ENCODE data around the gene TYMP. TPM values are rescaled to one million over a fixed set of nuclear protein-coding genes. Genes with fewer than 3 reads are reported as not detected.

Gene TYMP
- total RNA-seq, 1 donor from 2014 or later = 8.9 TPM

GRCh38 chr22:50519151-50519550 lies 10.7 kb downstream of the TYMP start:
- H3K9me3 ChIP-seq (ENCODE audit: control insufficient read depth in 3 of 3, low read length in 3 of 3) = no peaks in the 10 kb centered on the region
- H3K36me3 ChIP-seq (ENCODE audit: control insufficient read depth in 3 of 3, insufficient read depth in 3 of 3, low read length in 3 of 3) = peaks cover 60 to 66% (median 61%) of the 10 kb centered on the region in 3 donors
- H3K27ac ChIP-seq (ENCODE audit: low read depth, low read length) = no peak overlapping the region
- no peaks in the 10 kb centered on the region for H3K27me3 ChIP-seq (ENCODE audit: control insufficient read depth in 3 of 3, insufficient read depth in 3 of 3, low read length in 3 of 3)
- no peak overlapping the region for H3K9ac ChIP-seq (ENCODE audit: low read depth in 1 of 3, low read length in 3 of 3)
- peaks cover 2 to 4% (median 3%) of the 10 kb centered on the region in 3 donors for H3K4me1 ChIP-seq (ENCODE audit: control insufficient read depth in 3 of 3, insufficient read depth in 3 of 3, low read length in 3 of 3)
- no peak overlapping the region for H3K4me3 ChIP-seq (ENCODE audit: low read length in 3 of 3)

- H3K27ac ChIP-seq (ENCODE audit: low read depth, low read length) = no peak overlapping the region
- no peaks in the 10 kb centered on the region for H3K9me3 ChIP-seq (ENCODE audit: control insufficient read depth in 3 of 3, low read length in 3 of 3)
- no peak overlapping the region for H3K9ac ChIP-seq (ENCODE audit: low read depth in 1 of 3, low read length in 3 of 3)
- no peaks in the 10 kb centered on the region for H3K4me1 ChIP-seq (ENCODE audit: control insufficient read depth in 3 of 3, insufficient read depth in 3 of 3, low read length in 3 of 3)
- peaks cover 55 to 62% (median 55%) of the 10 kb centered on the region in 3 donors for H3K36me3 ChIP-seq (ENCODE audit: control insufficient read depth in 3 of 3, insufficient read depth in 3 of 3, low read length in 3 of 3)
- H3K4me3 ChIP-seq (ENCODE audit: low read length in 3 of 3) = no peak overlapping the region
- no peaks in the 10 kb centered on the region for H3K27me3 ChIP-seq (ENCODE audit: control insufficient read depth in 3 of 3, insufficient read depth in 3 of 3, low read length in 3 of 3)
Observed at GRCh38 chr22:50518606-50519005, 11.2 kb downstream of the TYMP start.

- Histone ChIP-seq H3K4me1 (ENCODE audit: control insufficient read depth in 3 of 3, insufficient read depth in 3 of 3, low read length in 3 of 3) (no peaks in the 10 kb centered on the region), H3K4me3 (ENCODE audit: low read length in 3 of 3) (no peak overlapping the region), H3K9ac (ENCODE audit: low read depth in 1 of 3, low read length in 3 of 3) (no peak overlapping the region), H3K9me3 (ENCODE audit: control insufficient read depth in 3 of 3, low read length in 3 of 3) (no peaks in the 10 kb centered on the region), H3K27ac (ENCODE audit: low read depth, low read length) (no peak overlapping the region), H3K36me3 (ENCODE audit: control insufficient read depth in 3 of 3, insufficient read depth in 3 of 3, low read length in 3 of 3) (peaks cover 46 to 52% (median 46%) of the 10 kb centered on the region in 3 donors), H3K27me3 (ENCODE audit: control insufficient read depth in 3 of 3, insufficient read depth in 3 of 3, low read length in 3 of 3) (no peaks in the 10 kb centered on the region)
Observed at GRCh38 chr22:50517495-50518260, 12.1 kb downstream of the TYMP start.

GRCh38 chr22:50516891-50517290 lies 12.9 kb downstream of the TYMP start:
- Histone ChIP-seq H3K27me3 (ENCODE audit: control insufficient read depth in 3 of 3, insufficient read depth in 3 of 3, low read length in 3 of 3) (no peaks in the 10 kb centered on the region), H3K36me3 (ENCODE audit: control insufficient read depth in 3 of 3, insufficient read depth in 3 of 3, low read length in 3 of 3) (peaks cover 40 to 50% (median 40%) of the 10 kb centered on the region in 3 donors), H3K9me3 (ENCODE audit: control insufficient read depth in 3 of 3, low read length in 3 of 3) (no peaks in the 10 kb centered on the region), H3K27ac (ENCODE audit: low read depth, low read length) (no peak overlapping the region), H3K4me3 (ENCODE audit: low read length in 3 of 3) (no peak overlapping the region), H3K9ac (ENCODE audit: low read depth in 1 of 3, low read length in 3 of 3) (no peak overlapping the region), H3K4me1 (ENCODE audit: control insufficient read depth in 3 of 3, insufficient read depth in 3 of 3, low read length in 3 of 3) (no peaks in the 10 kb centered on the region)

GRCh38 chr22:50516068-50516467 lies 13.7 kb downstream of the TYMP start:
- H3K27ac ChIP-seq (ENCODE audit: low read depth, low read length) = no peak overlapping the region
- no peaks in the 10 kb centered on the region for H3K4me1 ChIP-seq (ENCODE audit: control insufficient read depth in 3 of 3, insufficient read depth in 3 of 3, low read length in 3 of 3)
- no peaks in the 10 kb centered on the region for H3K9me3 ChIP-seq (ENCODE audit: control insufficient read depth in 3 of 3, low read length in 3 of 3)
- H3K36me3 ChIP-seq (ENCODE audit: control insufficient read depth in 3 of 3, insufficient read depth in 3 of 3, low read length in 3 of 3) = peaks cover 32 to 44% (median 37%) of the 10 kb centered on the region in 3 donors
- H3K4me3 ChIP-seq (ENCODE audit: low read length in 3 of 3) = no peak overlapping the region
- no peak overlapping the region for H3K9ac ChIP-seq (ENCODE audit: low read depth in 1 of 3, low read length in 3 of 3)
- H3K27me3 ChIP-seq (ENCODE audit: control insufficient read depth in 3 of 3, insufficient read depth in 3 of 3, low read length in 3 of 3) = no peaks in the 10 kb centered on the region

- no peak overlapping the region for H3K9ac ChIP-seq (ENCODE audit: low read depth in 1 of 3, low read length in 3 of 3)
- peaks cover 22 to 30% (median 25%) of the 10 kb centered on the region in 3 donors for H3K36me3 ChIP-seq (ENCODE audit: control insufficient read depth in 3 of 3, insufficient read depth in 3 of 3, low read length in 3 of 3)
- no peaks in the 10 kb centered on the region for H3K27me3 ChIP-seq (ENCODE audit: control insufficient read depth in 3 of 3, insufficient read depth in 3 of 3, low read length in 3 of 3)
- H3K4me3 ChIP-seq (ENCODE audit: low read length in 3 of 3) = no peak overlapping the region
- H3K27ac ChIP-seq (ENCODE audit: low read depth, low read length) = no peak overlapping the region
- H3K4me1 ChIP-seq (ENCODE audit: control insufficient read depth in 3 of 3, insufficient read depth in 3 of 3, low read length in 3 of 3) = peaks cover 11 to 13% (median 12%) of the 10 kb centered on the region in 3 donors
- no peaks in the 10 kb centered on the region for H3K9me3 ChIP-seq (ENCODE audit: control insufficient read depth in 3 of 3, low read length in 3 of 3)
Observed at GRCh38 chr22:50513175-50513574, 16.6 kb downstream of the TYMP start.

- Histone ChIP-seq H3K36me3 (ENCODE audit: control insufficient read depth in 3 of 3, insufficient read depth in 3 of 3, low read length in 3 of 3) (peaks cover 12 to 19% (median 17%) of the 10 kb centered on the region in 3 donors), H3K27me3 (ENCODE audit: control insufficient read depth in 3 of 3, insufficient read depth in 3 of 3, low read length in 3 of 3) (no peaks in the 10 kb centered on the region), H3K9ac (ENCODE audit: low read depth in 1 of 3, low read length in 3 of 3) (peak overlapping the region; percentile 81 to 83 (median 81)), H3K4me3 (ENCODE audit: low read length in 3 of 3) (peak overlapping the region; percentile 92 to 94 (median 93)), H3K27ac (ENCODE audit: low read depth, low read length) (peak overlapping the region; percentile 83), H3K4me1 (ENCODE audit: control insufficient read depth in 3 of 3, insufficient read depth in 3 of 3, low read length in 3 of 3) (peaks cover 22 to 32% (median 23%) of the 10 kb centered on the region in 3 donors), H3K9me3 (ENCODE audit: control insufficient read depth in 3 of 3, low read length in 3 of 3) (no peaks in the 10 kb centered on the region)
Observed at GRCh38 chr22:50508897-50509296, 20.9 kb downstream of the TYMP start.

GRCh38 chr22:50507991-50508884 lies 21.6 kb downstream of the TYMP start, which contains the start of gene NCAPH2:
Gene NCAPH2 (plus strand): TSS chr22:50508224. CDS start chr22:50508338, 114 bp downstream.
- Histone ChIP-seq H3K36me3 (ENCODE audit: control insufficient read depth in 3 of 3, insufficient read depth in 3 of 3, low read length in 3 of 3) (peaks cover 13 to 19% (median 17%) of the 10 kb centered on the region in 3 donors), H3K4me3 (ENCODE audit: low read length in 3 of 3) (peak within 1 kb of the TSS; percentile 94 to 96 (median 94)), H3K9me3 (ENCODE audit: control insufficient read depth in 3 of 3, low read length in 3 of 3) (no peaks in the 10 kb centered on the region), H3K27me3 (ENCODE audit: control insufficient read depth in 3 of 3, insufficient read depth in 3 of 3, low read length in 3 of 3) (no peaks in the 10 kb centered on the region), H3K9ac (ENCODE audit: low read depth in 1 of 3, low read length in 3 of 3) (peak within 1 kb of the TSS; percentile 84 to 97 (median 97)), H3K4me1 (ENCODE audit: control insufficient read depth in 3 of 3, insufficient read depth in 3 of 3, low read length in 3 of 3) (peaks cover 22 to 32% (median 23%) of the 10 kb centered on the region in 3 donors), H3K27ac (ENCODE audit: low read depth, low read length) (peak within 1 kb of the TSS; percentile 89)

- peaks cover 13 to 21% (median 20%) of the 10 kb centered on the region in 3 donors for H3K36me3 ChIP-seq (ENCODE audit: control insufficient read depth in 3 of 3, insufficient read depth in 3 of 3, low read length in 3 of 3)
- peaks cover 22 to 32% (median 23%) of the 10 kb centered on the region in 3 donors for H3K4me1 ChIP-seq (ENCODE audit: control insufficient read depth in 3 of 3, insufficient read depth in 3 of 3, low read length in 3 of 3)
- H3K4me3 ChIP-seq (ENCODE audit: low read length in 3 of 3) = peak within 1 kb of the TSS; percentile 94 to 96 (median 94)
- peak within 1 kb of the TSS; percentile 84 to 97 (median 97) for H3K9ac ChIP-seq (ENCODE audit: low read depth in 1 of 3, low read length in 3 of 3)
- peak within 1 kb of the TSS; percentile 89 for H3K27ac ChIP-seq (ENCODE audit: low read depth, low read length)
- no peaks in the 10 kb centered on the region for H3K27me3 ChIP-seq (ENCODE audit: control insufficient read depth in 3 of 3, insufficient read depth in 3 of 3, low read length in 3 of 3)
- no peaks in the 10 kb centered on the region for H3K9me3 ChIP-seq (ENCODE audit: control insufficient read depth in 3 of 3, low read length in 3 of 3)
Observed at GRCh38 chr22:50507421-50507990, 22.3 kb downstream of the TYMP start, which contains the start of gene LMF2. Gene LMF2 (minus strand): TSS chr22:50507702. CDS start chr22:50507675, 27 bp downstream.
